PFSK-1 (cell line): ENCODE data around the gene OSM.

Source experiments
- FOXP2 ChIP-seq: optimal IDR thresholded peaks from 2 replicates; pipeline ENCODE3; 2011; ENCODE audit warnings: borderline replicate concordance, control low read depth, inconsistent platforms; ENCODE audit not compliant: insufficient read depth; ENCODE audit errors: extremely low read length, extremely low read depth
- POLR2AphosphoS5 ChIP-seq: IDR thresholded peaks from 2 replicates; pipeline ENCODE4 v1.6.1; 2012; ENCODE audit warnings: low read depth, mild to moderate bottlenecking, control low read depth, low read length, moderate library complexity
- REST ChIP-seq, 2 experiments: IDR thresholded peaks; 2 replicates each; pipeline versions ENCODE4 v1.6.1 to v1.8.0; 2011 to 2012; ENCODE audit warnings: low read depth in 2 of 2, low read length in 2 of 2, control low read depth in 1 of 2, inconsistent platforms in 1 of 2, mild to moderate bottlenecking in 1 of 2, moderate library complexity in 1 of 2; ENCODE audit not compliant: insufficient read depth in 1 of 2
- SIN3A ChIP-seq: IDR thresholded peaks from 2 replicates; pipeline ENCODE4 v1.6.1; 2012; ENCODE audit warnings: mild to moderate bottlenecking, low read length, moderate library complexity, borderline replicate concordance; ENCODE audit not compliant: insufficient read depth
- TAF1 ChIP-seq: IDR thresholded peaks from 2 replicates; pipeline ENCODE4 v1.6.1; 2012; ENCODE audit warnings: low read length, control low read depth, borderline replicate concordance; ENCODE audit not compliant: insufficient read depth

- peak; percentile 59; the same call in 1 of the 2 replicates for TF ChIP-seq POLR2AphosphoS5
- TF ChIP-seq TAF1 = 0 out of 2 replicates have a peak, but pooled peaks have one; percentile 29
- no peak for TF ChIP-seq SIN3A
- no peak for TF ChIP-seq REST (IDR thresholded peaks at IDR 0.05; ENCODE audit: insufficient read depth in 1 of 2, low read depth in 2 of 2, low read length in 2 of 2)
- TF ChIP-seq FOXP2 = no peak
Measured at GRCh38 chr22:30305519-30305905, 38.9 kb upstream of the OSM start.
